Sigmoid colon (tissue), 3 donors: ENCODE data around the gene CASZ1.

Experiments used
- POLR2A ChIP-seq, 2 donors: fragments of 450-650 bp; IDR thresholded peaks; one replicate each; pipeline ENCODE4 v1.6.1; 2016; ENCODE audit warnings: antibody characterized with exemption in 2 of 2, mild to moderate bottlenecking in 2 of 2, moderate library complexity in 2 of 2
- TF ChIP-seq, protein P1 (sequence below), 4 experiments: fragments of 450-650 bp in 3 of 4; fragments of 200-600 bp in 1 of 4; IDR thresholded peaks; one replicate each; pipeline ENCODE4 v1.5.1; 2016 to 2019; ENCODE audit warnings: antibody characterized with exemption in 4 of 4, mild to moderate bottlenecking in 3 of 4, moderate library complexity in 2 of 4

DNA sequence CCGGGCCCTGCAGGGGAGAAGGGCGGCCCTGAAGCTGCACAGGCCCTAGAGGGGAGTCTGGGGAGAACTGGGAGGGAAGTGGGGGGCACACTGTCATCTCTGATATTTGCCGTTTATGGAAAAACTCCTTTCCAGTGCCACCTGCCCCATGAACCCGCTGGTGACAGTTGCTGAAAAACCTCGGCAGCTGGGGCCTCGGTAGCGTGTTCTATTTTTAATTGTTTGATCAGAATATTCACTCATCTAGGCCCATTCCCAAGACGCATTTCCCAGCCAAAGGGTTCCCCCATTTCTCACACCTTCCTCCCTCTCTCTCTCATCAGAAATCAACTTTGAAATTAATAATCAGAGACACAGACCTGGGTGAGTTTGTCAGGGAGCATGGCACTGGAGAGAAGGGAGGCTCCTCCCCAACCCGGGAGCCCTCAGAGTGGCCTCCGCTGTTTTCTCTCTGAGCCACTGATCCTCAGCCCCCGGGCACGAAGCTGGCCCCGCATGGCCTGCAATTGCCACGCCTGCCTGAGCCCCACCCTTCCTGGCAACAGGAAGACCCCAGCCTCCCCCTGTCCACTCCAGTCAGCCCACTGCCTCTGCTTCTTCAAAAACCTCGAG, 111.1 kb downstream of the CASZ1 start:
- TF ChIP-seq, protein P1, sequence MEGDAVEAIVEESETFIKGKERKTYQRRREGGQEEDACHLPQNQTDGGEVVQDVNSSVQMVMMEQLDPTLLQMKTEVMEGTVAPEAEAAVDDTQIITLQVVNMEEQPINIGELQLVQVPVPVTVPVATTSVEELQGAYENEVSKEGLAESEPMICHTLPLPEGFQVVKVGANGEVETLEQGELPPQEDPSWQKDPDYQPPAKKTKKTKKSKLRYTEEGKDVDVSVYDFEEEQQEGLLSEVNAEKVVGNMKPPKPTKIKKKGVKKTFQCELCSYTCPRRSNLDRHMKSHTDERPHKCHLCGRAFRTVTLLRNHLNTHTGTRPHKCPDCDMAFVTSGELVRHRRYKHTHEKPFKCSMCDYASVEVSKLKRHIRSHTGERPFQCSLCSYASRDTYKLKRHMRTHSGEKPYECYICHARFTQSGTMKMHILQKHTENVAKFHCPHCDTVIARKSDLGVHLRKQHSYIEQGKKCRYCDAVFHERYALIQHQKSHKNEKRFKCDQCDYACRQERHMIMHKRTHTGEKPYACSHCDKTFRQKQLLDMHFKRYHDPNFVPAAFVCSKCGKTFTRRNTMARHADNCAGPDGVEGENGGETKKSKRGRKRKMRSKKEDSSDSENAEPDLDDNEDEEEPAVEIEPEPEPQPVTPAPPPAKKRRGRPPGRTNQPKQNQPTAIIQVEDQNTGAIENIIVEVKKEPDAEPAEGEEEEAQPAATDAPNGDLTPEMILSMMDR (IDR thresholded peaks at IDR 0.05): no peak
- TF ChIP-seq POLR2A (IDR thresholded peaks at IDR 0.05): no peak
